Jurkat, Clone E6-1 (cell line): ENCODE results near the gene SH3PXD2A.
"Not testable (repeated sequence)": the region's sequence is repeated elsewhere in the genome, so short reads cannot be mapped to it uniquely, and the experiment has no call there.

Experiments used
- DNase-seq: peaks from one replicate; pipeline ENCODE4 v3.0.0-alpha.2; 2011; ENCODE audit warnings: low read depth, low spot score
- H3K4me3 ChIP-seq: 2 replicates; pipeline ENCODE4 v1.5.1; 2011; ENCODE audit warnings: mild to moderate bottlenecking, low read length, control low read depth, moderate library complexity

SH3PXD2A gene

DNA sequence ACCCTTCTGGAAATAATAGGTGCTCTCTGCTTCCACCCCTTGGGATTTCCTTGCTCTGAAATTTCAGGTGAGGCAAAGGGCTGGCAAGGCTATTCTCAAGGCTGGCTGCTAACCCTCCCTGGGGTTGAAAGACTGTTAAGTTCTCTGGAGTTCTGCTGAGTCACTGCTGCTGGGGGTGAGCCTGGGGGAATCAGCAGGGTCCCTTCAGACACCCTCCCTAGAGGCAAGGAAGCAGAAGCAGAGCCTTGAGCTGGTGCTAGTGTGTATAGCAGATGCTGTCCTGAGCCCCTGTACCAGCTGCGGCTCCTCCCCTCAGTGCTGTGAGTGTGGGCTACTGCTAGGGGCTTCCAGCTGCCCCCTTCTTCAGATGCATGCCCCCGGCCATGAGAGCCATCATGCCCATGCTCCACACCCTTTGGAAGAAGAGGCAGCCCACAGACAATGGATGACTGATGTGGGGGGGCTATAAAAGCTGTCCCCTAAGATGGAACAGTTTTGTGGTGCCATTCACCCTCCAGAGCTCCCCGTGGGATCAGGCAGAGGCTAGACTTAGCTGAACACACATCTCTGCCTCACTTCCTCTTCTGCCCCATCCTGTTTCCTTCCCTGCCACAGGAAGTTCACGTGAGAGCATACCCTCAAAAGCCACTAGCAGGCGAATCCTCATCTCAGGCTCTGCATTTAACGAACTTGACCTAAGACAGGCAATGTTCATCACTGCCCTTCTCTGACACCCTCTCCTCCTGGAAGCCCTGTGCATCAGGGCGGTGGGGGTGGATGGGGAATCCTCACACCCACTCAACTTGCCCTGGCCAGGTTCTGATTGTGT is 91.8 kb downstream of the SH3PXD2A start:
- peak overlapping the region; percentile 34 for H3K4me3 ChIP-seq

DNA sequence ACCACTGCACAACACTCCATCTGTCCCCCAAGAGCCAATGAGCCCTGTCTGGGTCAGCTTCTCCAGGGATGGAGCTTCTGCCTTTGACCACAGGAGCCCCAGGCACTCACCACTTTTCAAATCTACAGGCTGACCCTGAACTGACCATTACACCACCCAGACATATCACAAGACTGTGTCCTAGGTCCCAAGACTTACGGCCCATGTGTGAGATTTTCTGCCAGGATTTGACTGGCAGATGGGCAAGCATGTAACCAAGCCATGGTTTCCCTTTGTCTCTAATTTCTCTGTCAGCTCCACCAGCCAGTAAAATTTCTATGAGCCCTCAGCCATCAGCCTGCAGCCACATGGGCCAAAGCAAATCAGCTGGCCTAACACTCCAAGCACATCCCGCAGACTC is 92.5 kb downstream of the SH3PXD2A start:
- H3K4me3 ChIP-seq, result no peak overlapping the region

More for the DNA sequence above, 91.8 kb downstream of the SH3PXD2A start:
- peak; percentile 71 for DNase-seq

DNA sequence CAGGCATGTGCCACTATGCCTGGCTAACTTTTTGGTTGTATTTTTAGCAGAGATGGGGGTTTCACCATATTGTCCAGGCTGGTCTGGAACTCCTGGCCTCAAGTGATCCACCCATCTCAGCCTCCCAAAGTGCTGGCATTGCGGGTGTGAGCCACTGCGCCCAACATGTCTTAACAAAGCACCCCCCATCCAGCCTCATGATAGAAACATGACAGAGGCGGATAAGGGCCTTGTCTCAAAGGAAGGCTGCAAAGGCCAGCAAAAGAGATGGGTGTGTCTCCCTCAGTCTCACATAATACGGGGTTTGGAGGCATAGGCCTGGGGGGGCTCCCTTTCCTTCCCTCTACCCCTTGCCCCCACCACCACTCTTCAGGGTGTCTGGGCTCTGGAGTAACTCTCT is 93.2 kb downstream of the SH3PXD2A start:
- H3K4me3 ChIP-seq, result no peak overlapping the region
- DNase-seq, result no peak

More for the DNA sequence above, 92.5 kb downstream of the SH3PXD2A start:
- no peak for DNase-seq

DNA sequence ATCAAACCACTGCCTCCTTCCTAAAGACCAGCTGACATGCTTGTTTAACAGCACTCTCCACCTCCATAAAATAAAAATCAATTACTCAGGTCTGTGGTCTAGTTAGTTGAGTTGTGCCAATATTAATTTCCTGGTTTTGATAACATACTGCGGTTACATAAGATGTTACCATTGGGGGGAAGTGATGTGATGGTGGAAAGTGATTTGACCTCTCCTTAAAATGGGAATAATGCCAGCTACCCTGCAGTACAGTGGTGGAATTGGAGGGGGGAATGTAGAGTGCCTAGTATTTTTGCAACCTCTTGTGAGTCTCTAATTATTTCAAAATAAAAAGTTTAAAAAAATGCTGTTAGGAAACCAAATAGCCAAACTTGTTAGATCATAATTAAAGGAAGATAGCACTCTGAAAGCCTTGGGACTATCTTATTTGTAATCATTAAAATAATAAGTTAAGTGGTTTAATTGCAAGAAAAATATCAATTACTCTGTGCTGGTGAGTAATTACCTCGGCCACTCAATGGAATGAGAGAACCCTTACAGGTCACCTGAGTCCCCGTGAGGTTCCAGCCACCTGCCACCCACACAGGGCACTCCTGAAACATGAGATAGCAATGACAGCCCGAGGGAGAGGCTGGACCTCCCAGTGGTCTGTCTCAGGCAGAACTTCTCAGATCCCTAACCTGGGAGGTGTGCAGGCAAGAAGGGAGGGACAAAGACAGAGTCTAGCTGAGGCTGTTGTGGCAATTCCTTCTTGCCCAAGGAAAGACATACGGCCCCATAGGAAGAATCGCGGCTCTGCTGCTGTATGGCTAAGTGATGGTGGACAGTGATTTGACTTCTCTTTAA is 94.1 kb downstream of the SH3PXD2A start:
- H3K4me3 ChIP-seq, result no peak overlapping the region
- no peak for DNase-seq

DNA sequence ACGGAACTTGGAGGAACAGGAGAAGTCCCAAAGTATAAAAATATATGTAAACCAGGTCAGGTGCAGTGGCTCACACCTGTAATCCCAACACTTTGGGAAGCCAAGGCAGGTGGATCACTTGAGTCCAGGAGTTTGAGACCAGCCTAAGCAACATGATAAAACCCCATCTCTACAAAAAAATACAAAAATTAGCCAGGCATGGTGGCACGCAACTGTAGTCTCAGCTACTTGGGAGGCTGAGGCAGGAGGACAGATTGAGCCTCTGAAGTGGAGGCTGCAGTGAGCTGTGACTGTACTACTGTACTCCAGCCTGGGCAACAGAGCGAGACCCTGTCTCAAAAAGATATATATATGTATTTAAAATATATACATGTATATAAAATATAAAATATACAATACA is 95.1 kb downstream of the SH3PXD2A start:
- DNase-seq, H3K4me3 ChIP-seq: not testable (repeated sequence)

DNA sequence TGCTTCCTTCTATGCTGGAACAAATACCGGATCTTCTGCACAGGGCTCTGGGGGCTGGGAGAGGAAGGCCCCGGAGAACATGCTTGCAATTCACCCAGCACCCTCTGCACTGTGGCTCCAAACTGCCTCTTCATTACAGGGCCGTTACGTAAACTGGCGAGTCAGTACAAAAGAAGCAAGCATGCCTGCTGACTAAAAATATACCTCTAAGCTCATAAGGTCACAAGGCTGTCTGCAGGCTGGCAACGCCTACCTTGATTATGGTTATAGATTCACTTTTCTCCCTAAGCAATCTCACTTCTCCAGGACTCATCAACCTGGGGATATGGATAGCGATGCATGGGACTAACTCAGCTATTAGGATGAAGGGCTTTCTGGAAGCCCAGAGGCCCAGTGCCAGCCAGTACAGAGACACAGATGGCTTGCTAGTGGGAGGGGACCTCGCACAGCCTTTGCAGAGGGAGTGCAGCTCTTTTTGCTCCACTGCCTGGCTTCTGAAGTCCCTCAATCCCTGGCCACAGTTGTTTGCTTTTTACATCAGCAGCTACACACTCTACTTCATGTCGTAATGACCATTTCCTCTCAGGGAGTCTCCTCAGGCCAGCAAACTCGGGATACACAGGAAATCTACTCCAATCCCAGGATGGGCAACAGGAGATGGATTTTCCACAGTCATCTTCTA is 96.1 kb downstream of the SH3PXD2A start:
- no peak for DNase-seq
- no peak overlapping the region for H3K4me3 ChIP-seq

DNA sequence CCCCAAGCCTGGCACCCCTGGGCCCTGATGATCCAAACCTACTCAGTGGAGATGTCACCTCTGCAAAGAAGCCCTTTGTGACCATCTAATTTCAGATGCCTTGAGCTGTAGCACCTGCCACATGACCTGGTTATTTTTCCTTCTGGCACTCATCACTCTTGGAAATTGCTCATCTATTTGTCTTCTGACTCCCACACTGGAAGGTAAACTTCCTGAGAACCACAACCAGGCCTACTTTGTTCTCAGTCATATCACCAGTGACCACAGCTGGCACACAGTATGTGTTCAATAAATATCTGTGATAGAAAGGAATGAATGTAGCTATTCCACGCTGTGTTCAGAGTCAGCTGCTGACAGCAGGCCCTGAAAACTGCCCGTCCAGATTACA is 97.1 kb downstream of the SH3PXD2A start:
- H3K4me3 ChIP-seq, result no peak overlapping the region
- no peak for DNase-seq

DNA sequence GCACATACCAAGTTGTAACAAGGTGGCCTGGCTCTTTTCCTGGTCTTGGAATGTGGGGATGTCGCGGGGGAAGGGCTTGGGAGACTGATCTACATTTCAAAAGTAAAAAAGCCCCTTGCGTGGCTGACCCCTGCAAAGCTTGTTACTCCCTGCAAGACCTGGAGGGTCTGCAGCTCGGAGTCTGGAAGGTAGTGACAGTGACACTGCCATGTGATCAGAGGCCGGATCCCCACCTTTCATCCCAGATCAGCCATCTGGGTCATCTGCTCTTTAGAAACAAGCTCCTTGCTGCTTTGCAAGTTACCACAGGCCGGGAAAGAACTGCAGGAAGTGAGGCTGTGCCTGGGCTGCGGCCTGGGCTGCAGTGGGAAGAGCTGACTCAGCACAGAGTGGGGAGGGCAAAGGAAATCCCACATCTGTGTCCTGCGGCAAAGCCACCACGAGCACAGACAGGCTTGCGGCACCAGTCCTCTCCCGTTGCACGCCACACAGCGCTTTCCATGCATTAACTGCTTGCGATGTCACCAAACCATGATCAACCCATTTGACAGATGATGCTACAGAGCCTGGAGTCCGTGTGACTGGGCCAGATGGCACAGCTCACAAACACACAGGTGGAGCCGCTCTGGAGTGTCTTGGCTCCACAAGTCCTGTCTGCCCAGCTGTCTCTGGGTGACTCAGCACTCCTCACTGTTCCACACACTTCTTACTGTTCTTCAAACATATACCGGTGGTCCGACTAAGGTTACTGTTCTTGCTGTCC is 97.7 kb downstream of the SH3PXD2A start:
- H3K4me3 ChIP-seq, result no peak overlapping the region
- DNase-seq, result peak; percentile 80

DNA sequence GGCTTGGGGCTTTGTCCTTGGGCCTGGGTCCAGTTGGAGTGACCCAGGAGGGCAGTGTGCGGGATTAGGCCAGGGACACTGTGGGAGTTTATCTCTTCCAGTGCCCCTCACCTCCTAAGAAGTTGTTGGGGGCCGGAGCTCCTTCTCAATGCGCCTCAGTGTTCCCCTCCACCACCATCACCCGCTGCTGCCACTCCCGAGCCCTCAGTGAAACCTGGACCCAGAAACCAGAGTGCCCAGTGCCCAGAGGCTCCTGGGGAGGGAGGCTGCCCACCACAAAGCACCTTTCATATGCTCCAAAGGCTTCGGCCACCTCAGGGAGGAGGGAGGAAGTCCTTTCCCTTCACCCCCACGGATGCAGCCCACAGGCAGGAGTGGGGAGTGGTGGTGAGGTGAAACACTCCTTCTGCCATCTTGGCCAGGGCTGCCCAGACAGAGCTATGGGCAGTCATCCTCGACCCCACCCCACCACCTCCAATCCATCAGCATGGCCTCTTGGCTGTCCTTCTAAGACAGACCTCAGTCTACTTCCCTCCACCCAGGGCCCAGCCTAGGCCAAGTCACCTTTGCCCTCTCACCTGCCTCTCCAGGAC is 99.0 kb downstream of the SH3PXD2A start:
- no peak for DNase-seq
- no peak overlapping the region for H3K4me3 ChIP-seq

DNA sequence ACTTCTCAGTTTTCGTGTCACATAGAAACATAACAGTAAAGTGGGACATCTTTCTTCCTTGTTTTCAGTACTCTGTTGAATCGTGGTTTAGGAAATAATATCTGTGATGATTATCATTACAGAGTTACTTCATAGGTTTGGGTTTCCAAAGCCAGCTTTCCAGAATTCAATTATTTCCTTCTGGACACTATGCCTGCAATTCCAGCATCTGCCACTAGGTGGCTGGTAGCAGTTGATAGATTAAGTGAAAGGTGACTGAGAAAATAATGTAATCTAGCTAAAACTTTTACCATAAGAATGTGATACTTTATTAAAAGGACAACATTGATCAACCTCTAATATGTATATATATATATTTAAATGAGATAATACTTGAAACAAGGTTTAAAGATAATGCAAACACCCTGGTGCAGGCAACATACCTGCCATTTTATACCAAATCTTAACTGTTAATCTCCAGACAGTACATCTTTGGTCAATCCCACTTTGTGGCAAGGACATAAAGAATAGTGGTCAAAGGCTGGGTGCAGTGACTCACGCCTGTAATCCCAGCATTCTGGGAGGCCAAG is 102.6 kb downstream of the SH3PXD2A start:
- H3K4me3 ChIP-seq, result no peak overlapping the region
- no peak for DNase-seq

DNA sequence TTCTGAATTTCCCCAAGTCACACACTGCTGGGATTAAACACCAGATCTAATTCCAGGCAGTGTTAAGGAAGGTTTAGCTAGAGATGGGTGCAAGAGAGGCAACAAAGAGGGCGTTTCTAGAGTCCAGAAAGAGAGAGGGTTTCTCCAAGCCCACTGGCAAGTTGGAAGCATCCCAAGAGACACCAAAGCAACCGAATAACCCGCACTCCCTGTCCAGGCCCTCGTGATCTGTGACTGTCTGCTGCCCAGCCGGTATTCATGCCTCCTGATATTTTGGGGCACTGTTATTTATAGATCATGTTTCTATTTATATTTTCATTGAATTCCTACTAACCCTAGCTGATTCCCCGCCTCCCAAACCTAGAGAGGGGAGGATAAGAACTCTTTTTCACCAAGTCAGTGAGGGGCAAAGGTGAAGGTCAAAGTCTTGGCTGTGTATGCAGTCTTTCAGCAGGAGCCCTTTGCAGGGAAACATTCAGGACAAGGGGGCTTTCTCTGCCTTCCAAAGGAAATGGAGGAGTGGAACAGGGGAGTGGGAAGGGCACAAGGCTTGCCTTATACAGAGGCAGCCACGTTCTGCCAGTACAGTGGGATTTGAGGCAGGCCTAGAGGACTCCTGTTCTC is 103.6 kb downstream of the SH3PXD2A start:
- H3K4me3 ChIP-seq, result no peak overlapping the region
- DNase-seq, result no peak

DNA sequence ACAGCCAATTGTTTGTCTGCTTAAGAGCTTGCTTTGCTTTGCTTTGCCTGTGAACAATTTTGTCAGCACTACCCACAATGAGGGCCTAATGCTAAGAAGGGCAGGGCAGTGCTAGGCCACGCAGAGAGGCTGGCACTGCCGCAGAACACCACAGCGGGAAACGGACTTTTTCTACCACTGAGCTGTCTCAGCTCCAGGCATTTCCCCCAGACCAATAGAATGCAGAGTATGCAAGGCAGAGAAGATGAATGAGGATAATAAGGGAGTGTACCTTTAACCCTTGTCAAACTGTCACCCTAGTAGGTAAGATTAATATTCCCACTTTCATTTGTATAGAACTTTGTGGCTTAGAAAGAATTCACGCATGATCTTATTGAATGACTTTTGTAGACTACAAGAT is 104.5 kb downstream of the SH3PXD2A start:
- H3K4me3 ChIP-seq, result no peak overlapping the region
- DNase-seq, result no peak

DNA sequence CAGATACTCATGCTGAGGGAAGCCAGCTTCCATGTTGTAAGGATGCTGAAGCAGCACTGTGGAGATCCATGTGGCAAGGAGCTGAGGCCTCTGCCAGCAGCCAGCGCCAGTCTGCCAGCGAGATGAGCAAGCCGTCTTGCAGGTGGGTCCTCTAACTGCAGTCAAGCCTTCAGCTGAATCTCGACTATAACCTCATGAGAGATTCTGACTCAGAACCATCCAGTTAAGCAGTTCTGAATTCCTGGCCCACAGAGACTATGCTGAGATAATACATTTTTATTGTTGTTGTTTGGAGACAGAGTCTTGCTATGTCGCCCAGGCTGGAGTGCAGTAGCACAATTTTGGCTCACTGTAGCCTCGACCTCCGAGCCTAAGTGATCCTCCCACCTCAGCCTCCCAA is 105.6 kb downstream of the SH3PXD2A start:
- no peak for DNase-seq
- no peak overlapping the region for H3K4me3 ChIP-seq

DNA sequence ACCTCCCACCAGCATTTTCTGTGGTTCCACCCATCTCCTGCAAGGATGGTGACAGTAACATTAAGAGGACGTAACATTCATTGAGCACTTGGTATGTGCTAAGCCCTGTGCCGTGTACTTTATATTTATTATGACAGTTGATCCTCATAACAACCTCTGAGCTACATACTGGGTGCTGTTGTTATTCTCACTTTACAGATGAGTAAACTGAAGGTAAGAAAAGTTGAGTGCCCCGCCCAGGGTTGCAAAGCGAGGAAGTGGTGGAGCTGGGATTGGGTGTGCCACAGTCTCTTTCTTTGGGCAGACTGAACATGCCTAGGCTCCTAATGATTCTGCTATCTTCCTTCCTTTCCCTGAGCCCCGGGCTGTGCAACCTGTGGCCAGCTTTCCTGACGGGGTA is 107.4 kb downstream of the SH3PXD2A start:
- H3K4me3 ChIP-seq, result no peak overlapping the region
- no peak for DNase-seq

DNA sequence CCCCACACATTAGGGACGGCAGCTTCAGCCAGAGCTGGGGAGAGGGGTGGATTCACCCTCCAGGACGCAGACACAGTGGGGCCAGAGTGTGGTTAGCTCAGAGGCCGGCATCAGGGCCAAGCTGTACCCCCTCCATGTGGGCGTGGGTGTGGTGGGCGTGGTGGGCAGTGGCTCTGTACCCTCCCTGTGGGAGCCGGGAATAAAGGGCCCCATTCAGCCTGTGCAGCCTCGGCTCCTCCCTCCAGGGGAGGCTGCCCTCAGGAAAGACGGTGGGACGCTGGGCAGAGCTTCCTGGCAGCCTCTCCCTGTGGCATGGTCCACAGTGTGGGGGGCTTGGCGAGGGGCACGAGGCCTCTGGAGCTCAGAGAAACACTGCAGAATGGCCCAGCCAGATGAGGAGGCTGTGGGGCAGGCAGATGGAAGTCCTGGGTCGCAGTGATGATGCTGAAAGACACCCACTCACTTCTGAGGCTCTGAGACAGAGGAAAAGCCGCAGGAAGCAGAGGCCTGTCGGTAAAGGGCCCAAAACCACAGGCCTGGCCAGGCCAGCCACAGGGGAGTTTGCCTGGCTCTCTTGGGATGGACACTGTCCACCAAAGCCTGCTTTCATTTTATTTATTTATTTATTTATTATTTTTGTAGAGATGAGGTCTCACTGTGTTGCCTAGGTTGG is 108.0 kb downstream of the SH3PXD2A start:
- no peak overlapping the region for H3K4me3 ChIP-seq
- no peak for DNase-seq

DNA sequence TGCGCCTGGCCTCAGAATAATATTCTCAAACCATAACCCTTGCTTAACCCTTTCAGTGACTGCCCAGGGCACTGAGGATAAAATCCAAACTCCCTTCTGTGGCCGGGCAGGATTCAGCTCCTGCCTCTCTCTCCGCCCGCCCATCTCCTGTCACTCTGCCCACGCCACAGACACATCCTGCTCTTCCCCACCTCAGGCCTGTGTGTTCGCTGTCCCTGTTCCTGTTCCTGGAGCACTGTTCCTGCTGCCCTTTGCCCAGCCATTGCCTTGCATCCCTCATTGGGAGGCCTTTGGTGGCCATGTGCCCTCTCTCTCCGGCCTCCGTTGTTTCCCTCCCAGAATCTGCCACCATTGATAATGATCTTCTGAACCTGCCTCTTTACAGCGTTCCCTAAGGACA is 108.8 kb downstream of the SH3PXD2A start:
- no peak overlapping the region for H3K4me3 ChIP-seq
- no peak for DNase-seq
